ENCODE measurements around the gene APOB. TPM values are rescaled to one million over a fixed set of nuclear protein-coding genes. Genes with fewer than 3 reads are reported as not detected.
"Not testable (repeated sequence)": the region's sequence is repeated elsewhere in the genome, so short reads cannot be mapped to it uniquely, and the experiment has no call there.

The APOB gene
- total RNA-seq, 6 experiments from 2014 or later: not detected

DNA sequence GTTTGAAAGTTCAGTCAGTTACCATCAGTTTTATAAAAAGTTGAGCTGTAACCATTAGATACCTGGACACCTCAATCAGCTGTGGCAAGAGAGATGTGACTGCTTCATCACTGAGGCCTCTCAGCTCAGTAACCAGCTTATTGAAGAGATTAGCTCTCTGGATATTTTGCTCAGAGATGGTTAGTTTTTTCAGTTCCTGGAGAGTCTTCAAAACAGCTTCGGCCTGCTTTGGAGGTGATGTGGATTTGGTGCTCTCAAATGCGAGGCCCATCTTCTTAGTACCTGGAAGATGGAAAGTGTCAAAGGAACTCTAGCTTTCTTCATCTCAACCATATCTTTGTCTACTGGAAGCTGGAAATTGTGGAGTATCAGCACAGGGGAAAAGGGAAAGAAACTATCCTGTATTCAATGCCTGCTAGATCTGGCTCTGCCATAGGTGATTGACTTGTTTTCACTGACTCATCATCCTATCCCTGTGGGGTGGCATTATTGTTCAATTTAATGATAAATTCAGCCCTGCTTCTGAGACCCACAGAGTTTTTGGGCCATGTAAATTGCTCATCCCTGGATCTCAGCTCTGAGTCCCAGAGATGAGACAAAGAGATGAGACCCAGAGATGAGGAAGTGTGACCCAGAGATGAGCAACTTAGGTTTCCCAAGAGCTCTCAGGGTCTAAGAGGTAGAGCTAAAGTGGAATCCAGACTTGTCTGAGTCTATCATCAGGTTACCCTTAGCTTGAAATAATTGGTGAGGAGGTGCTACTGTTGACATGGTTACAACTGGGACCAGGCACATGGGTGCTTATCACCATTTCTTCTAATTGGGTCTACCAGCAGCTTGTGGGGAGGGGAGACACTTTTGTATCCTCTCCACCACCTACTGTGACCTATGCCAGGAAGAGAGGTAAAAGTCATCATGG is 10.4 kb downstream of the APOB start:
- no peak for DNase-seq
- Mint-ChIP-seq H3K27ac (no peak overlapping the region), H3K36me3 (ENCODE audit: low read depth) (no peaks in the 10 kb centered on the region), H3K27me3 (ENCODE audit: insufficient read depth) (no peaks in the 10 kb centered on the region; the same call in 1 of the 2 replicates), H3K4me1 (ENCODE audit: low read depth) (no peaks in the 10 kb centered on the region; the same call in 1 of the 2 replicates), H3K9me3 (peaks cover 9% of the 10 kb centered on the region), H3K4me3 (no peak overlapping the region)
- TF ChIP-seq, protein P1, sequence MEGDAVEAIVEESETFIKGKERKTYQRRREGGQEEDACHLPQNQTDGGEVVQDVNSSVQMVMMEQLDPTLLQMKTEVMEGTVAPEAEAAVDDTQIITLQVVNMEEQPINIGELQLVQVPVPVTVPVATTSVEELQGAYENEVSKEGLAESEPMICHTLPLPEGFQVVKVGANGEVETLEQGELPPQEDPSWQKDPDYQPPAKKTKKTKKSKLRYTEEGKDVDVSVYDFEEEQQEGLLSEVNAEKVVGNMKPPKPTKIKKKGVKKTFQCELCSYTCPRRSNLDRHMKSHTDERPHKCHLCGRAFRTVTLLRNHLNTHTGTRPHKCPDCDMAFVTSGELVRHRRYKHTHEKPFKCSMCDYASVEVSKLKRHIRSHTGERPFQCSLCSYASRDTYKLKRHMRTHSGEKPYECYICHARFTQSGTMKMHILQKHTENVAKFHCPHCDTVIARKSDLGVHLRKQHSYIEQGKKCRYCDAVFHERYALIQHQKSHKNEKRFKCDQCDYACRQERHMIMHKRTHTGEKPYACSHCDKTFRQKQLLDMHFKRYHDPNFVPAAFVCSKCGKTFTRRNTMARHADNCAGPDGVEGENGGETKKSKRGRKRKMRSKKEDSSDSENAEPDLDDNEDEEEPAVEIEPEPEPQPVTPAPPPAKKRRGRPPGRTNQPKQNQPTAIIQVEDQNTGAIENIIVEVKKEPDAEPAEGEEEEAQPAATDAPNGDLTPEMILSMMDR (IDR thresholded peaks at IDR 0.05): no peak

GRCh38 chr2:21032338-21033236 is 11.3 kb downstream of the APOB start:
- Mint-ChIP-seq H3K9me3 (peaks cover 14% of the 10 kb centered on the region), H3K4me3 (no peak overlapping the region), H3K4me1 (ENCODE audit: low read depth) (no peaks in the 10 kb centered on the region), H3K36me3 (ENCODE audit: low read depth) (no peaks in the 10 kb centered on the region), H3K27ac (no peak overlapping the region), H3K27me3 (ENCODE audit: insufficient read depth) (no peaks in the 10 kb centered on the region; the same call in 1 of the 2 replicates)
- TF ChIP-seq, protein P1 (IDR thresholded peaks at IDR 0.05): no peak
- DNase-seq: no peak

- H3K27ac Mint-ChIP-seq: no peak overlapping the region
- no peaks in the 10 kb centered on the region for H3K4me1 Mint-ChIP-seq (ENCODE audit: low read depth)
- H3K36me3 Mint-ChIP-seq (ENCODE audit: low read depth): no peaks in the 10 kb centered on the region
- TF ChIP-seq, protein P1 (IDR thresholded peaks at IDR 0.05): no peak
- DNase-seq: no peak
- peaks cover 2% of the 10 kb centered on the region for H3K27me3 Mint-ChIP-seq (ENCODE audit: insufficient read depth)
- H3K4me3 Mint-ChIP-seq: no peak overlapping the region
- H3K9me3 Mint-ChIP-seq: peaks cover 14% of the 10 kb centered on the region
Measured at GRCh38 chr2:21030983-21031968, 12.6 kb downstream of the APOB start.

DNA sequence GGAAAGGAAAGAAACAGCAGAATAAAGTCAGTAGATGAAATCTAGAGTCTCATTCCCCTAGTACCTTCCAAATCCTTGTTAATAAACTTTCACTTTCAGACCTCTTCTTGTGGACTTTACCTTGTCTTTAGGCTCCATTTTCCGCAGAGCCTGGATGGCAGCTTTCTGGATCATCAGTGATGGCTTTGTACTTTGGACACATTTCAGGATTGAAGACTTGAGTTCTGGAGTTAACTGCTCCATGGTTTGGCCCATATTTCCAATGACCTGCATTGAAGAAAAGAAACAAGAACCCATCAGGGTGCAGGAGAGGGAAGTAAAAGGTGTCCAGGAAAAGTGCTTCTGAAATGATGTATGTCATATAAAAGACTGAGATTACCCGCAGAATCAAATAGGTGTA is 14.4 kb downstream of the APOB start:
- peaks cover 2% of the 10 kb centered on the region for H3K27me3 Mint-ChIP-seq (ENCODE audit: insufficient read depth)
- peaks cover 18% of the 10 kb centered on the region for H3K9me3 Mint-ChIP-seq
- H3K36me3 Mint-ChIP-seq (ENCODE audit: low read depth): no peaks in the 10 kb centered on the region

GRCh38 chr2:21028951-21029350 is 14.9 kb downstream of the APOB start:
- not testable (repeated sequence) for H3K27ac Mint-ChIP-seq; H3K4me1 Mint-ChIP-seq (ENCODE audit: low read depth); H3K4me3 Mint-ChIP-seq; H3K27me3 Mint-ChIP-seq (ENCODE audit: insufficient read depth); H3K36me3 Mint-ChIP-seq (ENCODE audit: low read depth); DNase-seq
- peaks cover 18% of the 10 kb centered on the region for H3K9me3 Mint-ChIP-seq

More for the DNA sequence above, 14.4 kb downstream of the APOB start:
- TF ChIP-seq, protein P1 (IDR thresholded peaks at IDR 0.05): no peak
- H3K27ac Mint-ChIP-seq: no peak overlapping the region
- no peak overlapping the region for H3K4me3 Mint-ChIP-seq
- no peaks in the 10 kb centered on the region for H3K4me1 Mint-ChIP-seq (ENCODE audit: low read depth)
- no peak for DNase-seq
